BE2C (cell line): ENCODE measurements around the gene NODAL.

ENCODE experiments used
- DNase-seq: peaks from one replicate; pipeline ENCODE4 v3.0.0-alpha.2; 2020
- H3K27me3 ChIP-seq: fragments of 250-450 bp; sonication (Bioruptor Pico); 2 replicates; pipeline ENCODE4 v1.5.1; 2020; ENCODE audit warnings: mild to moderate bottlenecking
- H3K36me3 ChIP-seq: fragments of 250-450 bp; sonication (Bioruptor Pico); 2 replicates; pipeline ENCODE4 v1.5.1; 2020; ENCODE audit warnings: mild to moderate bottlenecking
- H3K4me1 ChIP-seq: fragments of 250-450 bp; sonication (Bioruptor Pico); 2 replicates; pipeline ENCODE4 v1.5.1; 2020
- H3K4me3 ChIP-seq: 2 replicates; pipeline ENCODE4 v1.5.1; 2011; ENCODE audit warnings: low read depth, low read length
- H3K9me3 ChIP-seq: fragments of 250-450 bp; sonication (Bioruptor Pico); 2 replicates; pipeline ENCODE4 v1.5.1; 2020
- CTCF ChIP-seq: IDR thresholded peaks from 2 replicates; pipeline ENCODE4 v1.5.1; 2012; ENCODE audit warnings: mild to moderate bottlenecking, low read depth, low read length

NODAL gene

GRCh38 chr10:70481105-70481504, 39.6 kb upstream of the NODAL start:
- Histone ChIP-seq H3K9me3 (no peaks in the 10 kb centered on the region), H3K4me3 (no peak overlapping the region), H3K4me1 (no peaks in the 10 kb centered on the region), H3K27me3 (no peaks in the 10 kb centered on the region; the same call in none of the 2 replicates), H3K36me3 (no peaks in the 10 kb centered on the region)
- DNase-seq, result no peak
- TF ChIP-seq CTCF, result no peak

GRCh38 chr10:70480239-70480861, 38.9 kb upstream of the NODAL start:
- no peak overlapping the region for H3K4me3 ChIP-seq
- TF ChIP-seq CTCF, result no peak
- no peaks in the 10 kb centered on the region for H3K4me1 ChIP-seq
- no peak for DNase-seq
- no peaks in the 10 kb centered on the region for H3K36me3 ChIP-seq
- H3K9me3 ChIP-seq, result no peaks in the 10 kb centered on the region
- H3K27me3 ChIP-seq, result no peaks in the 10 kb centered on the region; the same call in none of the 2 replicates

GRCh38 chr10:70479626-70480238, 38.3 kb upstream of the NODAL start:
- H3K27me3 ChIP-seq, result no peaks in the 10 kb centered on the region; the same call in none of the 2 replicates
- no peaks in the 10 kb centered on the region; the same call in 1 of the 2 replicates for H3K4me1 ChIP-seq
- no peak overlapping the region for H3K4me3 ChIP-seq
- no peaks in the 10 kb centered on the region for H3K9me3 ChIP-seq
- TF ChIP-seq CTCF, result no peak
- H3K36me3 ChIP-seq, result no peaks in the 10 kb centered on the region
- no peak for DNase-seq

GRCh38 chr10:70479165-70479581, 37.7 kb upstream of the NODAL start:
- no peaks in the 10 kb centered on the region; the same call in none of the 2 replicates for H3K27me3 ChIP-seq
- TF ChIP-seq CTCF, result no peak
- no peaks in the 10 kb centered on the region; the same call in 1 of the 2 replicates for H3K4me1 ChIP-seq
- H3K4me3 ChIP-seq, result peak overlapping the region; percentile 50
- H3K36me3 ChIP-seq, result no peaks in the 10 kb centered on the region
- no peaks in the 10 kb centered on the region for H3K9me3 ChIP-seq
- no peak for DNase-seq

- no peak for TF ChIP-seq CTCF
- H3K4me1 ChIP-seq, result no peaks in the 10 kb centered on the region; the same call in 1 of the 2 replicates
- H3K4me3 ChIP-seq, result peak within 1 kb of the TSS; percentile 50
- no peaks in the 10 kb centered on the region for H3K36me3 ChIP-seq
- H3K9me3 ChIP-seq, result no peaks in the 10 kb centered on the region
- peak; percentile 57 for DNase-seq
- H3K27me3 ChIP-seq, result no peaks in the 10 kb centered on the region; the same call in none of the 2 replicates
Measured at GRCh38 chr10:70478191-70479164, 37.0 kb upstream of the NODAL start, which contains the start of gene PALD1. PALD1 (plus strand) TSS chr10:70478767; CDS start chr10:70525952, 47,185 bp downstream.
